Skeletal muscle cell (primary cell): ENCODE measurements around the gene MYBPC3.
"Not testable (repeated sequence)": the region's sequence is repeated elsewhere in the genome, so short reads cannot be mapped to it uniquely, and the experiment has no call there.

ENCODE experiments used
- DNase-seq: peaks from one replicate; pipeline ENCODE4 v3.0.0-alpha.2; 2010; ENCODE audit warnings: low read depth
- H3K4me3 ChIP-seq: 2 replicates; pipeline ENCODE4 v1.5.1; 2011; ENCODE audit warnings: low read depth, mild to moderate bottlenecking, control low read depth, low read length, moderate library complexity

The MYBPC3 gene

GRCh38 chr11:47328449-47329390 lies 23.8 kb downstream of the MYBPC3 start:
- H3K4me3 ChIP-seq, result no peak overlapping the region
- DNase-seq, result no peak

GRCh38 chr11:47327949-47328348 lies 24.6 kb downstream of the MYBPC3 start:
- no peak overlapping the region for H3K4me3 ChIP-seq
- DNase-seq, result no peak

- H3K4me3 ChIP-seq, result no peak overlapping the region
- DNase-seq, result no peak
These were observed 25.5 kb downstream of the MYBPC3 start for GRCh38 chr11:47327025-47327424.

GRCh38 chr11:47326198-47326597 lies 26.3 kb downstream of the MYBPC3 start:
- no peak for DNase-seq
- H3K4me3 ChIP-seq, result no peak overlapping the region

GRCh38 chr11:47325271-47326041 lies 27.0 kb downstream of the MYBPC3 start:
- no peak for DNase-seq
- no peak overlapping the region for H3K4me3 ChIP-seq

GRCh38 chr11:47324520-47324919 lies 28.0 kb downstream of the MYBPC3 start:
- DNase-seq, result no peak
- H3K4me3 ChIP-seq, result no peak overlapping the region

GRCh38 chr11:47318166-47318565 lies 34.3 kb downstream of the MYBPC3 start:
- DNase-seq, result no peak
- no peak overlapping the region for H3K4me3 ChIP-seq

GRCh38 chr11:47317064-47317828 lies 35.3 kb downstream of the MYBPC3 start:
- no peak overlapping the region for H3K4me3 ChIP-seq
- no peak for DNase-seq

- not testable (repeated sequence) for DNase-seq, H3K4me3 ChIP-seq
These were observed 36.0 kb downstream of the MYBPC3 start for GRCh38 chr11:47316501-47316900.

- DNase-seq, result no peak
- H3K4me3 ChIP-seq, result no peak overlapping the region
These were observed 37.5 kb downstream of the MYBPC3 start for GRCh38 chr11:47314992-47315391.

- no peak for DNase-seq
- H3K4me3 ChIP-seq, result no peak overlapping the region
These were observed 44.3 kb downstream of the MYBPC3 start for GRCh38 chr11:47308050-47308823.

- DNase-seq, result no peak
- no peak overlapping the region for H3K4me3 ChIP-seq
These were observed 46.0 kb downstream of the MYBPC3 start for GRCh38 chr11:47306484-47306844.

GRCh38 chr11:47305734-47306483 lies 46.6 kb downstream of the MYBPC3 start:
- no peak overlapping the region for H3K4me3 ChIP-seq
- DNase-seq, result no peak

GRCh38 chr11:47302853-47303252 lies 49.6 kb downstream of the MYBPC3 start:
- no peak overlapping the region for H3K4me3 ChIP-seq
- DNase-seq, result no peak

- no peak overlapping the region for H3K4me3 ChIP-seq
- DNase-seq, result no peak
These were observed 53.4 kb downstream of the MYBPC3 start for GRCh38 chr11:47299078-47299477.

- H3K4me3 ChIP-seq, result no peak overlapping the region
- no peak for DNase-seq
These were observed 56.5 kb downstream of the MYBPC3 start for GRCh38 chr11:47296045-47296444.

GRCh38 chr11:47295385-47295784 lies 57.1 kb downstream of the MYBPC3 start:
- no peak for DNase-seq
- no peak overlapping the region for H3K4me3 ChIP-seq

- no peak overlapping the region for H3K4me3 ChIP-seq
- DNase-seq, result no peak
These were observed 62.6 kb downstream of the MYBPC3 start for GRCh38 chr11:47289856-47290255.

GRCh38 chr11:47288066-47288465 lies 64.4 kb downstream of the MYBPC3 start:
- no peak for DNase-seq
- H3K4me3 ChIP-seq, result no peak overlapping the region
